ENCODE results near the gene TAS1R2. TPM values are rescaled to one million over a fixed set of nuclear protein-coding genes. Genes with fewer than 3 reads are reported as not detected.

Gene TAS1R2
- total and polyA plus RNA-seq, 2 of the 13 experiments (the other 11 are each of a cell fraction or from before 2014, with no cell fraction given) = not detected

GRCh38 chr1:18901147-18901951 lies 41.9 kb upstream of the TAS1R2 start (continued):
- TF ChIP-seq ARHGAP35 (CRISPR knock-in tag; IDR thresholded peaks at IDR 0.05; ENCODE audit: borderline replicate concordance) (no peak; the same call in 1 of the 2 replicates), ZNF713 (CRISPR knock-in tag; IDR thresholded peaks at IDR 0.05) (no peak), ZFP62 (CRISPR knock-in tag; IDR thresholded peaks at IDR 0.05) (no peak), ZBTB34 (CRISPR knock-in tag; IDR thresholded peaks at IDR 0.05) (0 out of 2 replicates have a peak, but pooled peaks have one; percentile 7), ZNF607 (CRISPR knock-in tag; IDR thresholded peaks at IDR 0.05; ENCODE audit: borderline replicate concordance) (no peak), SRSF9 (IDR thresholded peaks at IDR 0.05; ENCODE audit: borderline replicate concordance, insufficient read depth, low read depth, low read length, poor library complexity, severe bottlenecking) (no peak), KMT2B (CRISPR knock-in tag; IDR thresholded peaks at IDR 0.05) (peak; percentile 56; the same call in 1 of the 2 replicates), ATF5 (CRISPR knock-in tag; IDR thresholded peaks at IDR 0.05; ENCODE audit: low read depth) (no peak), FOXP4 (CRISPR knock-in tag; IDR thresholded peaks at IDR 0.05) (peak; percentile 88), ZBTB26 (CRISPR knock-in tag; IDR thresholded peaks at IDR 0.05; ENCODE audit: borderline replicate concordance) (peak; percentile 55; the same call in 1 of the 2 replicates), ZNF567 (CRISPR knock-in tag; IDR thresholded peaks at IDR 0.05; ENCODE audit: borderline replicate concordance) (no peak), HNF4A (CRISPR knock-in tag; IDR thresholded peaks at IDR 0.05) (peak; percentile 89), REST (IDR thresholded peaks at IDR 0.05; ENCODE audit: borderline replicate concordance in 1 of 2, low read depth in 1 of 2, low read length in 2 of 2) (peak in 1 of 2 experiments; percentile 49; a peak in 1 of 4 replicates), ZSCAN9 (CRISPR knock-in tag; IDR thresholded peaks at IDR 0.05; ENCODE audit: borderline replicate concordance) (peak; percentile 73), MAFF (IDR thresholded peaks at IDR 0.05; ENCODE audit: low read depth, low read length) (no peak), KLF16 (CRISPR knock-in tag; IDR thresholded peaks at IDR 0.05) (peak in 1 of 2 experiments; percentile 68; a peak in 1 of 4 replicates), PLRG1 (conservative IDR thresholded peaks at IDR 0.05) (no peak), HNRNPL (IDR thresholded peaks at IDR 0.05; ENCODE audit: low read depth, low read length) (peak; percentile 88)

All from HepG2 (cell line).